Neuron (in vitro differentiated cells): ENCODE data around the gene PDGFRB.

Experiments
- H2AFZ ChIP-seq: one replicate; pipeline ENCODE4 v1.6.1; 2013; ENCODE audit warnings: low read depth, mild to moderate bottlenecking, inconsistent platforms, low read length, moderate library complexity
- H3K27me3 ChIP-seq: one replicate; pipeline ENCODE4 v1.6.1; 2013; ENCODE audit warnings: low read length; ENCODE audit not compliant: insufficient read depth
- H3K36me3 ChIP-seq: one replicate; pipeline ENCODE4 v1.6.1; 2013; ENCODE audit warnings: low read length; ENCODE audit not compliant: insufficient read depth
- H3K4me1 ChIP-seq: one replicate; pipeline ENCODE4 v1.6.1; 2013; ENCODE audit warnings: low read length; ENCODE audit not compliant: insufficient read depth
- H3K4me3 ChIP-seq: 2 replicates; pipeline ENCODE4 v1.5.1; 2013; ENCODE audit warnings: mild to moderate bottlenecking, low read length, moderate library complexity
- H3K9me3 ChIP-seq: one replicate; pipeline ENCODE4 v1.6.1; 2013; ENCODE audit warnings: low read length

Gene PDGFRB

GRCh38 chr5:150178262-150178661, 22.6 kb upstream of the PDGFRB start:
- Histone ChIP-seq H3K36me3 (no peaks in the 10 kb centered on the region), H3K9me3 (no peaks in the 10 kb centered on the region), H3K27me3 (peaks cover 5% of the 10 kb centered on the region), H3K4me1 (no peaks in the 10 kb centered on the region), H2AFZ (no peak overlapping the region), H3K4me3 (no peak overlapping the region)

GRCh38 chr5:150177721-150178120, 22.1 kb upstream of the PDGFRB start:
- H3K27me3 ChIP-seq = peaks cover 9% of the 10 kb centered on the region
- no peaks in the 10 kb centered on the region for H3K9me3 ChIP-seq
- H3K36me3 ChIP-seq = no peaks in the 10 kb centered on the region
- no peak overlapping the region for H2AFZ ChIP-seq
- H3K4me1 ChIP-seq = no peaks in the 10 kb centered on the region
- H3K4me3 ChIP-seq = no peak overlapping the region

GRCh38 chr5:150176745-150177477, 21.3 kb upstream of the PDGFRB start:
- H3K9me3 ChIP-seq = no peaks in the 10 kb centered on the region
- no peaks in the 10 kb centered on the region for H3K36me3 ChIP-seq
- H3K4me3 ChIP-seq = no peak overlapping the region
- no peaks in the 10 kb centered on the region for H3K4me1 ChIP-seq
- H2AFZ ChIP-seq = no peak overlapping the region
- H3K27me3 ChIP-seq = peaks cover 13% of the 10 kb centered on the region

- Histone ChIP-seq H3K4me3 (no peak overlapping the region), H3K4me1 (no peaks in the 10 kb centered on the region), H3K27me3 (peaks cover 13% of the 10 kb centered on the region), H3K36me3 (no peaks in the 10 kb centered on the region), H3K9me3 (no peaks in the 10 kb centered on the region), H2AFZ (no peak overlapping the region)
Measured at GRCh38 chr5:150175536-150175935, 19.9 kb upstream of the PDGFRB start.

GRCh38 chr5:150175076-150175475, 19.4 kb upstream of the PDGFRB start:
- peaks cover 13% of the 10 kb centered on the region for H3K27me3 ChIP-seq
- no peaks in the 10 kb centered on the region for H3K9me3 ChIP-seq

GRCh38 chr5:150174285-150174684, 18.6 kb upstream of the PDGFRB start:
- H3K4me1 ChIP-seq = no peaks in the 10 kb centered on the region
- H3K4me3 ChIP-seq = no peak overlapping the region
- H3K27me3 ChIP-seq = peaks cover 16% of the 10 kb centered on the region
- no peak overlapping the region for H2AFZ ChIP-seq
- no peaks in the 10 kb centered on the region for H3K9me3 ChIP-seq
- H3K36me3 ChIP-seq = no peaks in the 10 kb centered on the region

More at GRCh38 chr5:150175076-150175475, 19.4 kb upstream of the PDGFRB start:
- no peaks in the 10 kb centered on the region for H3K4me1 ChIP-seq
- H3K36me3 ChIP-seq = no peaks in the 10 kb centered on the region
- no peak overlapping the region for H3K4me3 ChIP-seq
- H2AFZ ChIP-seq = no peak overlapping the region

GRCh38 chr5:150173161-150173560, 17.5 kb upstream of the PDGFRB start:
- no peaks in the 10 kb centered on the region for H3K4me1 ChIP-seq
- H2AFZ ChIP-seq = no peak overlapping the region
- no peaks in the 10 kb centered on the region for H3K36me3 ChIP-seq
- H3K27me3 ChIP-seq = peaks cover 16% of the 10 kb centered on the region
- H3K4me3 ChIP-seq = no peak overlapping the region
- no peaks in the 10 kb centered on the region for H3K9me3 ChIP-seq

- H3K27me3 ChIP-seq = peaks cover 16% of the 10 kb centered on the region
- H3K36me3 ChIP-seq = no peaks in the 10 kb centered on the region
- no peak overlapping the region for H2AFZ ChIP-seq
- no peaks in the 10 kb centered on the region for H3K9me3 ChIP-seq
- no peaks in the 10 kb centered on the region for H3K4me1 ChIP-seq
- no peak overlapping the region for H3K4me3 ChIP-seq
Measured at GRCh38 chr5:150172556-150172955, 16.9 kb upstream of the PDGFRB start.

- H3K4me3 ChIP-seq = no peak overlapping the region
- H3K27me3 ChIP-seq = peaks cover 20% of the 10 kb centered on the region
- no peak overlapping the region for H2AFZ ChIP-seq
- H3K36me3 ChIP-seq = no peaks in the 10 kb centered on the region
- no peaks in the 10 kb centered on the region for H3K9me3 ChIP-seq
- H3K4me1 ChIP-seq = no peaks in the 10 kb centered on the region
Measured at GRCh38 chr5:150172145-150172544, 16.5 kb upstream of the PDGFRB start.

- no peak overlapping the region for H2AFZ ChIP-seq
- H3K4me3 ChIP-seq = no peak overlapping the region
- no peaks in the 10 kb centered on the region for H3K36me3 ChIP-seq
- H3K27me3 ChIP-seq = peaks cover 22% of the 10 kb centered on the region
- no peaks in the 10 kb centered on the region for H3K9me3 ChIP-seq
- no peaks in the 10 kb centered on the region for H3K4me1 ChIP-seq
Measured at GRCh38 chr5:150168864-150169263, 13.2 kb upstream of the PDGFRB start.

GRCh38 chr5:150167908-150168307, 12.3 kb upstream of the PDGFRB start:
- Histone ChIP-seq H3K4me3 (no peak overlapping the region), H2AFZ (no peak overlapping the region), H3K9me3 (no peaks in the 10 kb centered on the region), H3K36me3 (no peaks in the 10 kb centered on the region), H3K4me1 (no peaks in the 10 kb centered on the region), H3K27me3 (peaks cover 14% of the 10 kb centered on the region)

- Histone ChIP-seq H3K36me3 (no peaks in the 10 kb centered on the region), H3K27me3 (peaks cover 11% of the 10 kb centered on the region), H2AFZ (no peak overlapping the region), H3K4me3 (no peak overlapping the region), H3K4me1 (no peaks in the 10 kb centered on the region), H3K9me3 (no peaks in the 10 kb centered on the region)
Measured at GRCh38 chr5:150167512-150167850, 11.8 kb upstream of the PDGFRB start.

GRCh38 chr5:150166650-150167511, 11.2 kb upstream of the PDGFRB start, which contains the start of gene CDX1:
Gene CDX1 (plus strand): TSS chr5:150166778. CDS start chr5:150166877, 99 bp downstream.
- Histone ChIP-seq H3K36me3 (no peaks in the 10 kb centered on the region), H3K9me3 (no peaks in the 10 kb centered on the region), H2AFZ (no peak within 1 kb of the TSS), H3K4me1 (no peaks in the 10 kb centered on the region), H3K27me3 (peaks cover 10% of the 10 kb centered on the region), H3K4me3 (no peak within 1 kb of the TSS)
